GM12875 (cell line): ENCODE data around the gene STX2.
"Not testable (repeated sequence)": the region's sequence is repeated elsewhere in the genome, so short reads cannot be mapped to it uniquely, and the experiment has no call there.

Experiments used
- H3K4me3 ChIP-seq: one replicate; pipeline ENCODE4 v1.5.1; 2011; ENCODE audit warnings: low read depth, low read length, control low read depth
- CTCF ChIP-seq: IDR thresholded peaks from 2 replicates; pipeline ENCODE4 v1.5.1; 2011; ENCODE audit warnings: low read depth, mild to moderate bottlenecking, control low read depth, inconsistent platforms, low read length, moderate library complexity, borderline replicate concordance; ENCODE audit not compliant: insufficient read depth

Gene STX2

GRCh38 chr12:130783110-130783715 lies 55.8 kb downstream of the STX2 start:
- no peak for TF ChIP-seq CTCF

DNA sequence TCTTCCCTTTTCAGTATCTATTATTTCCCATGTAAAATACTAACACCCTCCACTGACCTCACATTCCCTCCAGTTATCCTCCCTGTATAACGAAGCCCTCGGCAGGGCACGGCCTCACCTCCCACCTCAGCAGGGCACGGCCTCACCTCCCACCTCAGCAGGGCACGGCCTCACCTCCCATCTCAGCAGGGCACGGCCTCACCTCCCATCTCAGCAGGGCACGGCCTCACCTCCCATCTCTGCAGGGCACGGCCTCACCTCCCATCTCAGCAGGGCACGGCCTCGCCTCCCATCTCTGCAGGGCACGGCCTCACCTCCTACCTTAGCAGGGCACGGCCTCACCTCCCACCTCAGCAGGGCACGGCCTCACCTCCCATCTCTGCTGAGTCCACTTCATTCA lies 56.8 kb downstream of the STX2 start:
- not testable (repeated sequence) for H3K4me3 ChIP-seq

More at GRCh38 chr12:130783110-130783715, 55.8 kb downstream of the STX2 start:
- no peak overlapping the region for H3K4me3 ChIP-seq

GRCh38 chr12:130780880-130781575 lies 58.0 kb downstream of the STX2 start:
- TF ChIP-seq CTCF: no peak
- H3K4me3 ChIP-seq: no peak overlapping the region

DNA sequence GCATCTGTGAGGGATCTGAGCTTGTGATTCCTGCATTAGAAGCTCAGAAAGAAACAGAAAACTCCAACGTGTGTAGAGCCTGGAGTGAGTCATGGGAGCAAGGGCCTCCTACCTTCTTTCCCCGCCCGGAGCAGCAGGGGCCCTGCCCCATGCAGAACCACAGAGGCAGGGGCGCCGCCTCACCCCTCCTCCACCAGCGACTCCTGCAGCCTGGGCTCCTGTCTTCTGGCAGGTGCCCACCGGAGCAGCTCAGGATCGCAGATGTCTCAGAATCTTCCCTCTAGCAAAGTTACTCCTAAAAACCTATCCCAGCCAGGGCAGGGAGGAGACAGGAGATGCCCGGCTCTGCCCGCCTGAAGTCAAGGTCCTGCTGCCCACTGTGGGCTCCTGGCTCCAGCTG lies 58.7 kb downstream of the STX2 start:
- no peak for TF ChIP-seq CTCF
- no peak overlapping the region for H3K4me3 ChIP-seq

- TF ChIP-seq CTCF: no peak
- H3K4me3 ChIP-seq: no peak overlapping the region
Measured at GRCh38 chr12:130778776-130779175, 60.3 kb downstream of the STX2 start.

DNA sequence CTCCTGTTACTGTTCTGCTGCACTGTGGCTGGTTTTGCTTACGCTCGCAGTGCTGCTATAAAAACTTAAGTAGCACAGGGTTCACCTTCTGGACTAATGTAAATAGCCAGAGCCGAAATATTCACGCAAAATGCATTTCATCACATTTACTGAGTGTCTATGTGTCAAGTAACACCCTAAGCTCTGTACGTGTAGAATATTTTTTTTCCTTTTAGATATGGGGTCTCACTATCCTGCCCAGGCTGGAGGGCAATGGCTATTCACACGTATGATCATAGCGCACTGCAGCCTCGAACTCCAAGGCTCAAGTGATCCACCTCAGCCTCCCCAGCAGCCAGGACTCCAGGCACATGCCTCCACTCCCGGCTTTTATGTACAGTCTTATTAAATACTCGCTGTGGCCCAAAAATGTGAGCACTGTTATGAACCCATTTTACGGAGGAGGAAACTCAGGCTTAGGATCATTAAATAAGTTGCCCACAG lies 62.2 kb downstream of the STX2 start:
- no peak for TF ChIP-seq CTCF
- H3K4me3 ChIP-seq: no peak overlapping the region

DNA sequence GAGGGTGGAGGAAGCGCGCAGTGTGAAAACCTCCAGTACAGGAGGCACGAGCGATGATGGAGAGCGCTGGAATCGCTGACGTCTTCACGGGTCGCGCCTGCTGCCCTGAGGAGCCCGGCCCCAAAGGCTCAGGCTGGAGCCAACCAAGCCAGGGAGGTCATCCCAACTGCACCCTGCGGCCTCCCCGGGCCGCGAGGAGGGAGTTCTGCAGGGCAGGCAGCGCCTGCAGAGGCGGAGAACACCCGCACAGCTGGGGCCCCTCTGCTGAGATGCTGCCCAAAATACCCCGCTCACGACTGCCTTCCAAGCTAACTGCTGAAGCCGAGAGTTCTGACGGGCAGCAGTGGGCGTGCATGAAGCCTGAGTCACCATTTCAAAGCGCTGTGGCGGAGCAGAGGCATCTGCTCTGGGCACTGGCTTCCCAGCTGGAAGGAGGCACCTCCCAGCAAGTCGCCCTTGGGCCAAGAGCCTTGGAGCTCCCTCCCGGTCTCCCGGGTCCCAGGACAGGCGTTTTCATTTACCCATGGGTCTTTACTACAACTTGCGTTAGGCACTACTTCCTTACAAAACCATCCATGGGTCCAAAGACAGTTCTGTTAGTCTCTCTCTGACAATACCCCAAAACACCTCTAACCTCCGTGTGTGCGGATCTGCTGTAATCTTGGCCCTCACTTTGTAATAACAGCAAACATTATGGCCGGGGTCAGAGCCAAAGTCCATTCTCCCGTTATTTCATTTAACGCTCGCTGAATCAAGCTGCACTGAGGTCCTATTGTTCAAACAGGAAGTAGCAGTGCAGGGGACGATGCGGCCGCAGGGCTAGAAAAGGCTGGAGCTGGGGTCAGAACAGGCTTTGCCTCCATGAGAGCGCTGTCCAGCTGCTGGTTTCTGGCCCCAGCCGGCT lies 62.8 kb downstream of the STX2 start:
- H3K4me3 ChIP-seq: no peak overlapping the region
- TF ChIP-seq CTCF: no peak
